ENCODE results near the gene LDLRAD3.

GRCh38 chr11:36057379-36058042, 113.6 kb downstream of the LDLRAD3 start:
- TF ChIP-seq USF1 (IDR thresholded peaks at IDR 0.05) (no peak), TAF1 (IDR thresholded peaks at IDR 0.05; ENCODE audit: low read depth) (no peak), FOXM1 (IDR thresholded peaks at IDR 0.05; ENCODE audit: borderline replicate concordance, low read depth) (no peak), EP300 (IDR thresholded peaks at IDR 0.05; ENCODE audit: borderline replicate concordance) (no peak), RAD21 (IDR thresholded peaks at IDR 0.05; ENCODE audit: low read depth) (no peak), TEAD4 (IDR thresholded peaks at IDR 0.05) (no peak), EGR1 (IDR thresholded peaks at IDR 0.05) (no peak), YY1 (IDR thresholded peaks at IDR 0.05; ENCODE audit: low read depth) (no peak), CEBPB (IDR thresholded peaks at IDR 0.05) (no peak), TCF12 (IDR thresholded peaks at IDR 0.05; ENCODE audit: low read depth) (no peak), ZBTB7A (IDR thresholded peaks at IDR 0.05; ENCODE audit: low read depth) (no peak)
- TF ChIP-seq, protein P1, sequence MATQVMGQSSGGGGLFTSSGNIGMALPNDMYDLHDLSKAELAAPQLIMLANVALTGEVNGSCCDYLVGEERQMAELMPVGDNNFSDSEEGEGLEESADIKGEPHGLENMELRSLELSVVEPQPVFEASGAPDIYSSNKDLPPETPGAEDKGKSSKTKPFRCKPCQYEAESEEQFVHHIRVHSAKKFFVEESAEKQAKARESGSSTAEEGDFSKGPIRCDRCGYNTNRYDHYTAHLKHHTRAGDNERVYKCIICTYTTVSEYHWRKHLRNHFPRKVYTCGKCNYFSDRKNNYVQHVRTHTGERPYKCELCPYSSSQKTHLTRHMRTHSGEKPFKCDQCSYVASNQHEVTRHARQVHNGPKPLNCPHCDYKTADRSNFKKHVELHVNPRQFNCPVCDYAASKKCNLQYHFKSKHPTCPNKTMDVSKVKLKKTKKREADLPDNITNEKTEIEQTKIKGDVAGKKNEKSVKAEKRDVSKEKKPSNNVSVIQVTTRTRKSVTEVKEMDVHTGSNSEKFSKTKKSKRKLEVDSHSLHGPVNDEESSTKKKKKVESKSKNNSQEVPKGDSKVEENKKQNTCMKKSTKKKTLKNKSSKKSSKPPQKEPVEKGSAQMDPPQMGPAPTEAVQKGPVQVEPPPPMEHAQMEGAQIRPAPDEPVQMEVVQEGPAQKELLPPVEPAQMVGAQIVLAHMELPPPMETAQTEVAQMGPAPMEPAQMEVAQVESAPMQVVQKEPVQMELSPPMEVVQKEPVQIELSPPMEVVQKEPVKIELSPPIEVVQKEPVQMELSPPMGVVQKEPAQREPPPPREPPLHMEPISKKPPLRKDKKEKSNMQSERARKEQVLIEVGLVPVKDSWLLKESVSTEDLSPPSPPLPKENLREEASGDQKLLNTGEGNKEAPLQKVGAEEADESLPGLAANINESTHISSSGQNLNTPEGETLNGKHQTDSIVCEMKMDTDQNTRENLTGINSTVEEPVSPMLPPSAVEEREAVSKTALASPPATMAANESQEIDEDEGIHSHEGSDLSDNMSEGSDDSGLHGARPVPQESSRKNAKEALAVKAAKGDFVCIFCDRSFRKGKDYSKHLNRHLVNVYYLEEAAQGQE (IDR thresholded peaks at IDR 0.05; ENCODE audit: low read depth), result no peak
